ENCODE data around the gene UTP18. TPM values are rescaled to one million over a fixed set of nuclear protein-coding genes. Genes with fewer than 3 reads are reported as not detected.

UTP18 gene
- total RNA-seq, 1 donor from 2014 or later = 35.3 TPM

GRCh38 chr17:51228161-51228560, 32.2 kb upstream of the UTP18 start:
- H3K27ac Mint-ChIP-seq = no peak overlapping the region
- no peaks in the 10 kb centered on the region for H3K9me3 Mint-ChIP-seq (ENCODE audit: low read depth)
- TF ChIP-seq CTCF (IDR thresholded peaks at IDR 0.05; ENCODE audit: unreplicated experiment) = no peak
- H3K27me3 Mint-ChIP-seq = no peaks in the 10 kb centered on the region
- H3K36me3 Mint-ChIP-seq (ENCODE audit: insufficient read depth) = peaks cover 11% of the 10 kb centered on the region
- no peak overlapping the region for H3K4me3 Mint-ChIP-seq (ENCODE audit: low read depth)
- no peak for DNase-seq (ENCODE audit: low spot score, unreplicated experiment)
- peaks cover 18% of the 10 kb centered on the region for H3K4me1 Mint-ChIP-seq (ENCODE audit: low read depth)

- DNase-seq (ENCODE audit: low spot score, unreplicated experiment) = no peak
- peaks cover 14% of the 10 kb centered on the region for H3K4me1 Mint-ChIP-seq (ENCODE audit: low read depth)
- no peak overlapping the region for H3K4me3 Mint-ChIP-seq (ENCODE audit: low read depth)
- peaks cover 14% of the 10 kb centered on the region for H3K36me3 Mint-ChIP-seq (ENCODE audit: insufficient read depth)
- no peaks in the 10 kb centered on the region for H3K27me3 Mint-ChIP-seq
- TF ChIP-seq CTCF (IDR thresholded peaks at IDR 0.05; ENCODE audit: unreplicated experiment) = no peak
- H3K9me3 Mint-ChIP-seq (ENCODE audit: low read depth) = no peaks in the 10 kb centered on the region
- H3K27ac Mint-ChIP-seq = peak overlapping the region; percentile 41
Measured at GRCh38 chr17:51229889-51230288, 30.5 kb upstream of the UTP18 start.

- Mint-ChIP-seq H3K4me3 (ENCODE audit: low read depth) (no peak overlapping the region), H3K4me1 (ENCODE audit: low read depth) (peaks cover 11% of the 10 kb centered on the region), H3K9me3 (ENCODE audit: low read depth) (no peaks in the 10 kb centered on the region), H3K27me3 (no peaks in the 10 kb centered on the region), H3K36me3 (ENCODE audit: insufficient read depth) (peaks cover 12% of the 10 kb centered on the region), H3K27ac (peak overlapping the region; percentile 6)
- no peak for DNase-seq (ENCODE audit: low spot score, unreplicated experiment)
- no peak for TF ChIP-seq CTCF (IDR thresholded peaks at IDR 0.05; ENCODE audit: unreplicated experiment)
Measured at GRCh38 chr17:51230306-51230705, 30.0 kb upstream of the UTP18 start.

GRCh38 chr17:51231999-51232398, 28.3 kb upstream of the UTP18 start:
- Mint-ChIP-seq H3K27ac (no peak overlapping the region), H3K4me1 (ENCODE audit: low read depth) (peaks cover 11% of the 10 kb centered on the region), H3K4me3 (ENCODE audit: low read depth) (no peak overlapping the region), H3K36me3 (ENCODE audit: insufficient read depth) (peaks cover 20% of the 10 kb centered on the region), H3K9me3 (ENCODE audit: low read depth) (no peaks in the 10 kb centered on the region), H3K27me3 (no peaks in the 10 kb centered on the region)
- no peak for DNase-seq (ENCODE audit: low spot score, unreplicated experiment)
- no peak for TF ChIP-seq CTCF (IDR thresholded peaks at IDR 0.05; ENCODE audit: unreplicated experiment)

GRCh38 chr17:51234162-51234561, 26.2 kb upstream of the UTP18 start:
- H3K4me3 Mint-ChIP-seq (ENCODE audit: low read depth) = no peak overlapping the region
- H3K27me3 Mint-ChIP-seq = no peaks in the 10 kb centered on the region
- peaks cover 11% of the 10 kb centered on the region for H3K4me1 Mint-ChIP-seq (ENCODE audit: low read depth)
- no peaks in the 10 kb centered on the region for H3K9me3 Mint-ChIP-seq (ENCODE audit: low read depth)
- H3K36me3 Mint-ChIP-seq (ENCODE audit: insufficient read depth) = peaks cover 32% of the 10 kb centered on the region
- H3K27ac Mint-ChIP-seq = no peak overlapping the region
- DNase-seq (ENCODE audit: low spot score, unreplicated experiment) = no peak
- no peak for TF ChIP-seq CTCF (IDR thresholded peaks at IDR 0.05; ENCODE audit: unreplicated experiment)
